Activated CD4-positive, CD25-positive, alpha-beta regulatory T cell treated with anti-CD3 and anti-CD28 coated beads, Interleukin-2, amount 50 U/mL, for 24 hours (primary cell): ENCODE measurements around the gene CD68.
A peak's percentile ranks its signal among the peaks of the same experiment; 100 is the strongest.
"Not testable (repeated sequence)": the region's sequence is repeated elsewhere in the genome, so short reads cannot be mapped to it uniquely, and the experiment has no call there.

ENCODE experiments used
- ATAC-seq, 2 donors: fragments of 150-1000 bp; cut with Tn5 transposase; one replicate each; pipeline ENCODE4 v1.10.0; 2021; ENCODE audit warnings: mild to moderate bottlenecking in 1 of 2, moderate library complexity in 1 of 2

Gene CD68

GRCh38 chr17:7613769-7614424, 34.5 kb downstream of the CD68 start:
- no peak for ATAC-seq

GRCh38 chr17:7614425-7615264, 35.2 kb downstream of the CD68 start, which contains the start of gene FXR2:
FXR2 (minus strand) TSS chr17:7614897; CDS start chr17:7614532, 365 bp downstream.
- ATAC-seq = peak; percentile 93 to 94

DNA sequence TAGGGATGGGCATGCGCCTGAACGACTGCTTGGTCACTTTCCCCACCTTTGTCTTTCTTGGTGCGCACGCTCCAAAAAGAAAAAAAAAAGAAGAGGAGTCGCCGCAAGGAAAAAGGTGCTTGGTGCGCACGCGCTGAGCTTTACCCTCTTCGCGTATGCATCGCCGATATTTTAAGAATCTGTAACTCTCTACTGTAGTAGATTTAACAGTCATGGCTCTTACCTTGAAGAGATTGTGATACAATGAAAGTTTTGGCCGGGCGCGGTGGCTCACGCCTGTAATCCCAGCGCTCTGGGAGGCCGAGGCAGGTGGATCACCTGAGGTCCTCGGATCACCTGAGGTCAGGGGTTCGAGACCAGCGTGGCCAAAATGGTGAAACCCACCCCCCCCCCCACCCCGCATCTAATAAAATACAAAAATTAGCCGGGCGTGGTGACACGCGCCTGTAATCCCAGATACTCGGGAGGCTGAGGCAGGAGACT, 35.9 kb downstream of the CD68 start:
- ATAC-seq = no peak

GRCh38 chr17:7618608-7619007, 39.2 kb downstream of the CD68 start:
- ATAC-seq = no peak

DNA sequence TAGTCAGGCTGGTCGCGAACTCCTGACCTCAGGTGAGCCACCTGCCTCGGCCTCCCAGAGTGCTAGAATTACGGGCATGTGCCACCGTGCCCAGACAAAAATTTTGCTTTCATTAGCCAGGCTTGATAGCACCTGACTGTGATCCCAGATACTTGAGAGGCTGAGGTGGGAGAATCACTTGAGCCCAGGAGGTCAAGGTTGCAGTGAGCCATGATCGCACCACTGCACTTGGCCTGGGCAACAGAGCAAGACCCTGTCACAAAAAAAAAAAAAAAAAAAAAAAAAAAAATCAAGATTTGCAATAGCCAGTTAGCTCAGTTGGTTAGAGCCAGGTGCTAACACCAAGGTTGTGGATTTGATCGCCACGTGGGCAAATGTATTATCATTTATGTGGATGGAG, 41.4 kb downstream of the CD68 start:
- ATAC-seq = no peak

DNA sequence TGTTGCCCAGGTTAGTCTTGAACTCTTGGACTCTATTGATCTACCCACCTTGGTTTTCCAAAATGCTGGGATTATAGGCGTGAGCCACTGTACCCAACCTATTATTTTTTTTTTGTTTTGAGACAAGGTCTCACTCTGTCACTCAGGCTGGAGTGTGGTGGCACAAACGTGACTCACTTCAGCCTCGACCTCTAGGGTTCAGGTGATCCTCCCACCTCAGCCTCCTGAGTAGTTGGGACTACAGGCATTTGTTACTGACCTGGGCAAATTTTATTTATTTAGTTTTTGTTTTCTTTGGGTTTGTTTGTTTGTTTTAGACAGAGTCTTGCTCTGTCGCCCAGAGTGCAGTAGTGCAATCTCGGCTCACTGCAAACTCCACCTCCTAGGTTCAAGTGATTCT, 44.2 kb downstream of the CD68 start:
- no peak for ATAC-seq

DNA sequence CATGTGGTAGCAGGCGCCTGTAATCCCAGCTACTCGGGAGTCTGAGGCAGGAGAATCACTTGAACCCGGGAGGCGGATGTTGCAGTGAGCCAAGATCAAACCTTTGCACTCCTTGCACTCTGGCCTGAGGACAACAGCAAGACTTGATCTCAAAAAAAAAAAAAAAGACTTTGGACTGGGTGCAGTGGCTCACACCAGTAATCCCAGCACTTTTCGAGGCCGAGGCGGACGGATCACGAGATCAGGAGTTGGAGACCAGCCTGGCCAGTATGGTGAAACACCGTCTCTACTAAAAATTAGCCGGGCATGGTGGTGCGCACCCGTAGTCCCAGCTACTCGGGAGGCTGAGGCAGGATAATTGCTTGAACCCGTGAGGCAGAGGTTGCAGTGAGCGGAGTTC, 46.3 kb downstream of the CD68 start:
- not testable (repeated sequence) for ATAC-seq

GRCh38 chr17:7626307-7626706, 46.9 kb downstream of the CD68 start:
- no peak for ATAC-seq

DNA sequence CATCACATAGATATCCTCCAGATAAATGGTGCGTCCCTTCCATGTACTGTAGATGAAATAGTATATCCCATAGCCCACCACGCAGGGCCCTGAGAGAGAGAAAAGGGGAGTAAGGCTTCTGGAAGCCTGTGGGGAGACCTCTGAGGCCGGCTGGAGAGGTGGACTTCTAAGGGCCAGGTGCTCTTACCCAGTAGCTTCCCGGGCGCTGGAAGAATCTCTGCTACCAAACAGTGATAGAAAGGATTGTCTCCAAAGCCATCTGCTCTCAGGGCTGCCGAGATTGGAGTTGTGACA, 47.5 kb downstream of the CD68 start:
- ATAC-seq = no peak

DNA sequence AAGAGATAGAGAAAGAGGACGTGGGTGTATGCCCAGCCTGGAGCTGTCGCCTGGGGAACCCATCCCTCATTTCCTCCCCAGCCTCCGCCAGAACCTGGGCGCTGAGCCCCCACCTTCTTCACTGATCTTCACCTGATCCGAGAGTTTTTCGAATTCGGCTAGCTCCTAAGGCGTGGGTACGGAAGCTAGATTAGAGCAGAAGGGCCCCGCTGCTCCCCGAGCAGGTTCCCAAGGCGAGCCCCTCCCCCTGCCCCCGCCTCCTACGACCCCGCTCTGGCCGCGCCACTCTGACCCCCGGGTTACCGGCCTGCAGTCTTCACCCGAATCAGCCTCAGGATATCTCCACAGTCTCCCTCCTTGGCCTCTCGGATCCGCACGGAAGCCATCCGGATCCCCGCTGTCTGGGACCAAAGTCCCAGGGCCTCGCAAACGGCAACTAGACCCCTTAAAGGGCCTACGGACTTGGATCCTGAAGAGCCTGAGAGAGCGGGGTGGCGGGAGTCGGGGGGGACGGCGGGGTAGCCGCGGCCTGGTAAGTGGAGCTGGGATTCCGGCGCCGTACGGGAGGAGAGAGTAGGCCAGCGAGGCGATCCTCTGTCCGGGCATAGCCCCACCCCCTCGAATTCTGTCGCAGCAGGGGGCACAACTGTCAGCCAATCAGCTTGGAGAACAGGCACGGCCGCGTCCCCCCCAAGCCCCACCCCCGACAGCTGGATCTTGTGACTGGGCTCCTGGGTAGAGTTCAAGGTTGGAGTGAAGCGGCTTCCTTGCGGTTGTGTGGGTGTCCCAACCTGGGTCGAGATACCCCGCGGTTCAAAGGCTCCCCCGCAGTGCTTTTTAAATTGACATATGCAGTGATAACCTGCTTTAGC, 48.0 kb downstream of the CD68 start, which contains the start of gene SAT2:
Gene SAT2 (minus strand): TSS at position 572 of the 872 bp plus-strand sequence. CDS start 186 bp downstream, at position 386.
- ATAC-seq = peak; percentile 95 to 97

- ATAC-seq = no peak
Measured at GRCh38 chr17:7629939-7630571, 50.6 kb downstream of the CD68 start, which contains the start of gene SHBG. SHBG (plus strand) TSS chr17:7630135; CDS start chr17:7630173, 38 bp downstream.
